LHCN-M2 (cell line): ENCODE measurements around the gene ADAP2. TPM values are rescaled to one million over a fixed set of nuclear protein-coding genes. Genes with fewer than 3 reads are reported as not detected.

Experiments
- total RNA-seq: library from RNA; depleted of rRNA; stranded (reverse); fragments of >200 nt; gene quantifications from 2 replicates; pipeline ENCODE4 v1.2.3, GENCODE V29; 2014; rRNA removed

The ADAP2 gene
- total RNA-seq, 1 experiment from 2014 or later, result 0.75 TPM

Other genes with a start within 250 kb of the ADAP2 start
- gene CRLF3, start 97.3 kb upstream of the ADAP2 start, total RNA-seq, result 12.9 and 14.5 TPM in 2 replicates
- gene ATAD5, start 90.0 kb upstream of the ADAP2 start, total RNA-seq, result 6.9 and 7.4 TPM in 2 replicates
- gene TEFM, start 15.7 kb upstream of the ADAP2 start, total RNA-seq, result 8.8 and 13.5 TPM in 2 replicates
- gene RNF135, start 49.1 kb downstream of the ADAP2 start, total RNA-seq, result 17.6 and 18.3 TPM in 2 replicates
- 17.1 and 27.3 TPM in 2 replicates for gene NF1, start 173.0 kb downstream of the ADAP2 start, total RNA-seq